GM19239 (cell line): Measurements from ENCODE around the gene ANKRD10.
"Not testable (repeated sequence)": the region's sequence is repeated elsewhere in the genome, so short reads cannot be mapped to it uniquely, and the experiment has no call there.

Experiments used
- DNase-seq: peaks from one replicate; pipeline ENCODE4 v3.0.0; 2011; ENCODE audit warnings: low spot score; ENCODE audit not compliant: insufficient read length
- FAIRE-seq: peaks from 2 replicates; lab custom pipeline; 2011; peaks lifted over from hg19 to GRCh38; lab: Jason Lieb, UNC

Gene ANKRD10

DNA sequence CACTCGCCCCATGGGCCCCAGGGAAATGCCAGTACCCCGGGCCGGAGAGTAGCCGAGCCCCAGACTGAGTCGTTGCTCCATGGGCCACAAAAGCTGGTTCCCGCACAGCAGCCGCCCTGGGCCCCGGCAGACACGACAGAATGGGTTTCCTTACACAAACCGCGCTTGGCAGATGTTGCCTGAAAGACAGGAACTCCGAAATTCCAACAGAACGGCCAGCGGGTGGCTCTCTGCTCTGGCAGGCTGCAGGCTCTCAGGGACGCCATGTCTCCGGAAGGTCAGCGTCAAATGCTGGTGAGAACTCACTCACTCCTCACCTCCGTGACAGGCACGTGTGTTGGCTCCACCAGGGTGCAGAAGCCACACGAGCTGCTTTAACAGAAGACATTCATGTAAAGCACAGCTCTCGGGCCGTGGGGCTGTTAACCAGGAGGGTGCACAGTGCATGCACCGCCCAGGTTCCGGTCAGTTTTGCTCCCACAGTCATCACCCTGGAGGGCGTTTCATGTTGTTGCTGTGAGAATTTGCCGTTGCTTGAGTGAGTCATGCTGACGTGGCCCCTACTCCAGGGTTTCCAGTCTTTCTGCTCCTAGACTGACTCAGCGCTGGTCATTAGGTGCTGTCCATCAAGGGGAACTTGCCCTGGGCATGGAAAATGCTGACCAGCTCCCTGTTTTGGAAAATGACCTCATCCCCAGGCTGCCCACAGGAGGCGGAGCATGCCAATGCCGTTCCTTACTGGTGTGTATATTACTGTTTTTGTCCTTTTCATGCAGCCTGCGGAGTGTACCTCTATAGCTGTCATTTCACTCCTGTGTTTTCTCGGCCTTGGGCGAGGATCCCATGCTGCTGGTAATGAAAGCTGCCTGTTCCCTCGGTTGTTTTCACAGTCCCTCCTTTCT, 44.8 kb downstream of the ANKRD10 start:
- FAIRE-seq (no peak), DNase-seq (no peak)

DNA sequence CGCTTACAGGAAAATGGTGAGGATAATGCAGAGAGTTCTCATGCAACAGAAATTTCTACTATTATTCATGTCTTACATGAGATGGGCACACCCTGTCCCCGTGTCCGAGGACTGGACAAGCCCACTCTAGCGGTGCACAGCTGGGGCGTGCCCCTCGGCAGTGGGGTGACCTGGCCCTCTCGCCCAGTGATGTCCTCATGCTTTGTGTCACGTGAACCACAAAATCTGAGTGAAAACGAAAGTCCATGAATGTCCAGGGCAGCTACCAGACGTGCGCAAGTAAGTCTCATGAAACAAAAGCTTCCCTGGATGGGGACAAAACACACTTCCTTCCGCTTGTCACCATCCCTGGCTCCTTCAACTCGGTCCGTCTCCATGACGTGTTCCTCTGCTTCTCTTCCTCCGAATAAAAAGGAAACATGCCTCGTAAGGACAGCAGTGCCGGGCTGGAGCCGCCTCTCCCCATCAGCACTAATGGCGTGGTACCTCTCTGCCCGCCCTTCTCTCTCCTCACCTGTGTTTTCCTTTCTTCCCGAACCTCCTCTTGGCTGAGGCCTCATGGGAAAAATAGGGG, 45.6 kb downstream of the ANKRD10 start:
- FAIRE-seq = no peak
- DNase-seq = no peak

DNA sequence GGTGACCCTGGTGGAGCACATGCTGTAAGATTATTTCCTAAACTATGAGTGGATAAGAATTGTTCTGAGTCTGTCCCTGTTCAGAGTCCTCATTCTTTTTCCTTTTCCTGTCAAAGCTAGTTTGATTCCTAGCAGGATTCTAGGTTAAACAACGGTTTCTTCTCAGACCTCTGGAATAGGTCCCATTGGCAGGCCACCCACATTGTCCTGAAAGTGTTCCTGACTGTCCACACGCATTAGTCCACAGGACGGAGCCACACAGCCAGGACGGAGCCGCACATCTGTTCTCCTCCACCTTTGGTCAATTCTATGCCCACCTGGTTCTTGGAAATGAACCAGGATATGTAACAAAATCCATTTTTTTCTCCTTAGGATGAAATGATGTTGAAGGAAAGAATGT, 46.1 kb downstream of the ANKRD10 start:
- DNase-seq (no peak), FAIRE-seq (no peak)

DNA sequence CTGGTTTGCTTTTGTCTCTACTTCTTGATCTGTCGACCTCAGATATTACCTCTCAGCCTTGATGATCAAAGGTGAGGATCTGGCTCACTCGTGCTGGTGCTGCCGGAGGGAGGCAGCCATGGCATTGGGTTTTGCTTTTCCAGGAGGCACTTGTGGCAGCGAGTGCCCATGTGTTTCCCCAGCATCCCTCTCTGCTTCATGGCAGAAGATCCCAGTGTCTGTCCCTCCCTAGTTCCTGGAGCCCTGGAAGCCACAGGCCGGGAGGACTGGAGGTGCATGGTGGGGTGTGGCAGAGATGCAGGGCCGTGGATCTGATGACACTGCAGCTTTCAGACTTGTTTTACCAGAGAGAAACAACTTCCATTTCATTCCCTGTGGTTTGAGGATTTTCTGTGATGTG, 47.5 kb downstream of the ANKRD10 start:
- DNase-seq (no peak), FAIRE-seq (no peak)

DNA sequence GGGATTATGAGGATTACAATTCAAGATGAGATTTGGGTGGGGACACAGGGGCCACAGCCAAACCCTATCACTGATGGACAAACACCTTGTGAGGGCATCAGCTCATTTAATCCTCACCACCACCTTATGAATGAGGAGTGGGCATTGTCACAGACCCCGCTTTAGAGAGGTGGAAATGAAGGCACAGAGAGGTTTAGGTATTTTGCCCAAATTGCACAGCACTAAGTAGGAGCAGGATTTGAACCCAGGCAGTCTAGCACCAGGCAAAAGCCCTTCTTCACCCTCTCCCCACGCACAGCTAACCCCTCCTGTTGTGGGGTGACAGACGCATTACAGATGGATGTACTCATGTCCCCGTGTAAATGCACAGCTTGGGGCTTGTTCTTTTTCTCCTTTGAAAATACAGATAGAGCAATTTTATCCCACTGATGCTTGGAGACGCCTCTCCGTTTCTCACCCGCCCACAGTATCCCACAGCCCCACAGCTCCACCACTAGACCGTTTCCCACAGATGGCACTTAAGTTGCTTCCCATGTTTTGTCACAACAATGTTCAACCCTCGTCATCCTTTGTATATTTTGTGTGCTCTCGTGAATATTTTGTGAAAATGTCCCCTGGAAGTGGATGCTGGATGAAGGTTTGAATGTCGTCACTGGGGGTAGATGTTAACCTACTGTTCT, 48.2 kb downstream of the ANKRD10 start:
- no peak for FAIRE-seq
- DNase-seq = no peak

DNA sequence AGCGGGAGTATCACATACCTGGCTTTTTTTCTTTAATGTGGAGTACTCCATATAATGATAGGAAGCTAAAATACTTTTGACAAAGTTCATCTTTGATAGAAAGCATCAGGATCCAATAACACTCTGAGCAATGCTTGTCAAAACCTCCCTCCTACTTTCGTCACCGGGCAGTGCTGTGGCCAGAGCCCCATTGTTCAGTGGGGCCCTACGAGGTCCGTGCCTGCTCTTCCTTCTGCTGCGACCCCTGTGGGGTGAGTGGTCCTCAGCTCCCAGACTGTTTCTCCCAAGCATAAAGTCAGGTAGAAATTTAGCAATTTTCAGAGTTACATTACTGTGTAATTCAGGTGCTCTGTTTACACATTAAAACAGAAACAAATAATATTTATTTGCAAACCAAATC, 51.2 kb downstream of the ANKRD10 start:
- FAIRE-seq (no peak), DNase-seq (no peak)

DNA sequence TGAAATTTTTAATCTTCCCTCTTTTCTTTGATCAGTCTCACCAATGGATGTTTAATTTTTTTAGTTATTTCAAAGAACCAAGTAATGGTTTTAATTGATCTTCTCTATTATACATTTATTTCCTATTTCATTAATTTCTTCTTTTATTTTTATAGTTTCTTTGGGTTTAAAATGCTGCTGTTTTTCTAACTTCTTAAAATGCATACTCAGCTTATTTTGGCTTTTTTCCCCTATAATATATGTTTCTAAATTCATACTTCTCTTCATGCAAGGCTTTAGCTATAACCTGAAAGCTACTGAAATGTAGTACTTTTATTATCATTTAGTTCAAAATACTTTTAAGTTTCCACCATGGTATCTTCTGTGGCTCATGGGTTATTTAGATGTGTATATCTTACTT, 53.9 kb downstream of the ANKRD10 start:
- no peak for FAIRE-seq

DNA sequence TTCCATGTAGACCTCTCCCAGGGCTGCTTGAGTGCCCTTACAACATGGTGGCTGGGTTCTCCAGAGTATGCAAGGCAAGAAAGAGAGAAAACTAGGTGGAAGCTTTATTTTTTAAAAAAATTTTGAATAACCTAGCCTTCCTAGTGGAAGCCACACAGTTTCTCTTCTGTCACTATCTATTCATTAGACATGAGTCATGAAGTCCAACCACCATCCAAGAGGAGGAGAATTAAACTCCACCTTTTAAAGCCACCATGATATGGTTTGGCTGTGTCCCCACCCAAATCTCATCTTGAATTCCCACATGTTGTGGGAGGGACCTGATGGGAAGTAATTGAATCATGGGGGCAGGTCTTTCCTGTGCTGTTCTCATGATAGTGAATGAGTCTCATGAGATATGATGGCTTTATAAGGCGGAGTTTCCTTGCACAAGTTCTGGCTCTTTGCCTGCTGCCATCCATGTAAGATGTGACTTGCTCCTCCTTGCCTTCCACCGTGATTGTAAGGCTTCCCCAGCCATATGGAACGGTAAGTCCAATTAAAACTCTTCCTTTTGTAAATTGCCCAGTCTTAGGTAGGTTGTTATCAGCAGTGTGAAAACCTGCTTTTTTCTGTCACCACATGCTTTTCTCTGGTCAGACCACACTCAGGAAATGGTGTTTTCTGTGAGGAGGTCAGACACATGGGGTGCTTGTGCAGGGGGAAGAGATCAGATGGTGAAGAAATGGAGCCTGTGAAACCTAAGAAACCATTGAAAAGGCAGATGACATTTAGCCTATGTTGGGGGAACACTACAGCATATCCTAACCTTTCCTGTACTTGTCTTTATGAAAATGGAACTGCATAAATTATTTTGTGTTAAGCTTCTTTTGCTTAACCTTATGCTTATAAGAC, 57.7 kb downstream of the ANKRD10 start:
- no peak for DNase-seq
- no peak for FAIRE-seq

More for the DNA sequence above, 53.9 kb downstream of the ANKRD10 start:
- no peak for DNase-seq

DNA sequence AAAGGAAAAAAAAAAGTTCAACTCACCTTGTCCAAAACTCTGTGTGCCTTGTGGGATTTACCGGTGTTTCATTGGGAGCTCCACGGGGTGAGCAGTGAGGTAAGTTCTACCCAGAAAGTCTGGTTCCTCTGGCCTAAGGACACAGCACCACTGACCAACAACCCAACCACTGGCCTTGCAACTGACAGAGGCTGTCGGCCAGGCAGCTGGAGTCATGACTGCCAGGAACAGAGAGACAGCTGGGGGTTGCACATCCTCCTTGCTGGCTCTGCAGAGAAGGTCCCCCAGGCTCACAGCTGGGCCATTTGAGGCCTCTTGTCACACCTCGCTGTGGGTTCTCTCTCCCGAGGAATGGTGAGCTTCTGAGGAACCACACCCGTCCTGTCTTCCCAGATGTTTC, 59.5 kb downstream of the ANKRD10 start:
- DNase-seq = no peak
- FAIRE-seq = no peak

DNA sequence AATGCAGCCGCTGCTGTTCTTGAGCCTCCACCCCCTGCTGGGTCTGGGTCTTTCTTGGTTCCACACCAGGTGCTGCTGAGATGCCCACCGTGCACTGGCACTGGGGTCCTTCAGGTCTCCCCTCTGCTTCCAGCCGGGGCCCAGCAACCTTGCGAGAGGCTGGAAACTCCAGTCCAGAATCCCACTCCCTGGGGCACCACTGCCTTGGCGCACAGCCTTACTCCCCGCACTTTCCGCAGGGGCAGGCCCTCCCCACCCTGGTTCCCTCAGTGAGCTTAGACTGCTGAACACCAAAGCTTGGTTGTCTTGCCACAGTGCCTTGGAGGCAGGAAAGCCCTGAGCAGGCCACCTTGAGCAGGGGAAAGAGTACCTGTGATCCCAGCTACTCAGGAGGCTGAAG, 60.0 kb downstream of the ANKRD10 start:
- DNase-seq (no peak), FAIRE-seq (no peak)

DNA sequence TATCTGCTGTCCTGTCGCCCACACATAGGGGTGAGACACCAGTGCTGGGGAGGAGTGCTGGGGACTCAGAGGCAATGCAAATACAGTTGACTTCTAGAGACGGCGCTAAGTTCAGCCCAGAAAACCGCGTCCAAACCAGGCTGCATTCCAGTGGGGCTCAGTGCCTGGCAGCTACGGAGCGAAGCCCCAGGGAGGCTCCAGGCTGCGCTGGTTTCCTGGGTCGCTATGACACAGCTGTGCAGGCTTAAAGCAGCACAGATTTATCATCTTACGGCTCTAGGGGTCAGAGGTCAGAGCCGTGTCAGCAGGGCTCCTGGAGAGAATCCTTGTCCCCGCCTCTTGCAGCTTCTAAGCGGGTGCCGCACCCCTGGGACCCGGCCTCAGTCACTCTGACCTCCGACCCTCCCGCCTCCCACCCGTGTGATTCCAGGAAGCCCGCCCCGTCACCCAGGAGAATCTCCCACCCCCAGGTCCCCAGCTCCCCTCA, 61.6 kb downstream of the ANKRD10 start:
- no peak for DNase-seq
- no peak for FAIRE-seq

DNA sequence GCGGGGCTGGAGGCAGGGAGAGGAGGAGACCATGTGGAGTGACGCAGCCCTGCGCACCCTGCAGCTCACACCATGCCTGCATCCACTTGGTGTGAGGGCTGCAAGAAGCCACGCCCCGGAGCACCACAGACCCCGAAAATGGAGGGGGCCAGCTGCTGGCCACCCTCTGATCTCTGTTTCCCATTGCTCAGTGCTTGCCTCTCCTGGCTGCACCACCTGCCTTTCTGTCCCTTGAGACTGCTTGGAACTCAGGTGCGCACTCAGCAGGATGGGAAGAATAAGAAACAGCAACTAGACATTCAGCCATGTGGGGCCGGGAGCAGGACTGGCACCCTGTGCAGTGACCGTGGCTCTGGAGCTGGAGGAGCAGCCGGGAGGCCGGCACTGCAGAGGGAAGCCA, 64.0 kb downstream of the ANKRD10 start:
- no peak for DNase-seq
- no peak for FAIRE-seq

DNA sequence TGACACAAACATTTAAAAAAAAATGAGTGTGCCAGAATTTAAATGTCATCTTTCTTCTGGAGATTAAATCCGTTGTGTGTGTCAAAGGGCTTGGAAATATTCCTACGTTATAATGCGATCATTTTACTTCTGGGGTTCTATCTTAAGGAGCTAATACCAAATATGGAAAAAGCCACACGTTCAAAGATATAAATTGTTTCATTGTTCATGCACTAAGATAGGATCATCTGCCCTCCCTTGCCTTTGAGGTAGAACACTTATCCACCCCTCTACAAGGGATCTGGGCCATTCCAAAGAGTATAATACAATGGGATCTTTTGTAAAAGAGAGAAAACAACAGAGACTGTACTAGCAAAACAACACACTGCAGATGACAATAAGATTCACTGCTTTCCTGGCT, 64.9 kb downstream of the ANKRD10 start:
- no peak for FAIRE-seq
- no peak for DNase-seq

DNA sequence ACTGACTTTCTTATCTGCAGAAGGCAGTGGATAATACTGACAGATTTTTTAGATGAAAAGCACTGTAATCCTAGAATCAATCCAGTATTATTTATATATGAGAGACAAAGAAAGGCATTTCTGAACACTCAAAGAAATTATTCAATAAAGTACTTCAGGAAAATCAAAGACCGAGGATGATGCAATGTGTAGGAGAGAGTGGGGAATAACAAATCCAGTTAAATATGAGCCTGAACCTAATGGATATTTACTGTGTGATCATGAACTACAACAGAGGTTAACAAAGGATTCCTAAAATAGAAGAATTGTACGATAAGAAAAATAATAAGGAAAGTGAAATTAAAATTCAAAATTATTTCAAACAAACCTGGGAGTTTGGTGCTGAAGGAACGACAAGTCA, 69.3 kb downstream of the ANKRD10 start:
- FAIRE-seq (no peak), DNase-seq (no peak)

DNA sequence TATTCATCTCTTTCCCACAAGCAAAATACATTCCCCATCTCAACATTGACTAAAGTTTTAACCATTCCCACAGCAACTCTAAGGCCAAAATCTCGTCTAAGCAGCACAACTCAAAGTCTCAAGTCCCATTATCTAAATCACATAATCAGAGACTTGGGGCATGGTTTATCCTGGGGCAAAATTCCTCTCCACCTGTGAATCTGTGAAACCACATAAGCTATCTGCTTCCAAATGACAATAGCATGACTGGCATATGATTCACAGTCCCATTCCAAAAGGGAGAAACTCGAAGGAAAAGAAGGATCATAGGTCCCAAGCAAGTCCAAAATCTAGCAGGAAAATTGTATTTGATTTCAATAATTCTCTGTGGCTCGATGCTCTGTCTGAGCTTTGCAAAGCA, 73.0 kb downstream of the ANKRD10 start:
- FAIRE-seq (no peak), DNase-seq (no peak)

DNA sequence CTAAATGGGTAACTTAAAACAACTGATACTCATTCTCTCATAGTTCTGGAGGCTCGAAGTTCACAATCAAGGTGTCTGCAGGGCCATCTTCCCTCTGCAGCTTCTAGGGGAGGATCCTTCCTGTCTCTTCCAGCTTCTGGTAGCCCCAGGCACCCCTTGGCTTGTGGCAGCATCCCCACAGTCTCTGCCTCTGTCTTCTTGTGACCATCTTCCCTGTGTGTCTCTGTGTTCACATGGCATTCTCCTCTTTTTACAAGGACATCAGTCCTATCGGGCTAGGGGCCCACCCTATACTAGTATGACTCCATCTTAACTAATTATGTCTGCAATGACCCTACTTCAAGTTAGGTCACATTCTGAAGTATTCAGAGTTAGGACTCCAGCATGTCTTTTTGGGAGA, 73.5 kb downstream of the ANKRD10 start:
- no peak for FAIRE-seq

DNA sequence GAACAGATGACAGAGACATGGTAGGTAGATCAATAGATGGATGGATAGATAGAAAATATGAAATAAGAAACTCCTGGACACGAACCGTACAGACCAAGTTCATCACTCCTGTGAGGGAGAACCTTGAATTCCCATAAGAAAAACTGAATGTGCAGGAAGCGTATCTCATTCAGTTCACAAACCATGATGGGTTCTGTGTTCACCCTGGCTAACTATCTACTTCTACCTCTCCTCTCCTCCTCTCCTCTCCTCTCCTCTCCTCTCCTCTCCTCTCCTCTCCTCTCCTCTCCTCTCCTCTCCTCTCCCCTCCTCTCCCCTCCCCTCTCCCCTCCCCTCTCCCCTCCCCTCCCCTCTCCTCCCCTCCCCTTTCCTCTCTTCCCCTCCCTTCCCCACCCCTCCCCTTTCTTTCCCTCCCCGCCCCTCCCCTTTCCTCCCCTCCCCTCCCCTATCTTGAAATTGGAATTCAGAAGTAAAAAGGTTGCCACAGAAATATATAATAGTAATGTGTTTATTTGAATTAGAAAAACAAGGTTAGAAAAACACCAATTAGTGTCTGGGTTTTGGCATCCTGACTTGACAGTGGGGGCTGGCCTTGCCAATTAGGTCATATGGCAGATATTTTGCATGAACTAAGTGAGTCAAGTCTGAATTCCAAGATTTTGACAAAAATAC, 75.9 kb downstream of the ANKRD10 start:
- FAIRE-seq = no peak

More for the DNA sequence above, 73.5 kb downstream of the ANKRD10 start:
- DNase-seq = no peak

DNA sequence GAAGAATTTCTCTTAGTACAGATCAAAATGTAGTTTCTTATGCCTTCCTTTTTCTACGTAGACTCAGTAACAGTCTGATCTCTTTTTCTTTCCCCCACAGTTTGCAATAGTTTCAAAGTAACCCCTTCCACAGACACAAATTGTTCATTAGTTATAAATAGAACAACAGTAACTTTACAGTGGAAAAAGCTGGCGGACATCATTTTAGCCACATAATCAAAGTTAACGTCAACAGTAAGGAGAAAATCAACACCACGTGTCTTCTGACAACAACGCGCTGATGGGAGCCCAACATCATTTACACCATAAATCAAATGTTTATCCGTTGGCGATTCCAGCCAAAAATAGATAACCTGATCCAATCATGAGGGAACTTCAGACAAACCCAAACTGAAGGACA, 76.8 kb downstream of the ANKRD10 start:
- FAIRE-seq (no peak), DNase-seq (no peak)

More for the DNA sequence above, 75.9 kb downstream of the ANKRD10 start:
- no peak for DNase-seq

DNA sequence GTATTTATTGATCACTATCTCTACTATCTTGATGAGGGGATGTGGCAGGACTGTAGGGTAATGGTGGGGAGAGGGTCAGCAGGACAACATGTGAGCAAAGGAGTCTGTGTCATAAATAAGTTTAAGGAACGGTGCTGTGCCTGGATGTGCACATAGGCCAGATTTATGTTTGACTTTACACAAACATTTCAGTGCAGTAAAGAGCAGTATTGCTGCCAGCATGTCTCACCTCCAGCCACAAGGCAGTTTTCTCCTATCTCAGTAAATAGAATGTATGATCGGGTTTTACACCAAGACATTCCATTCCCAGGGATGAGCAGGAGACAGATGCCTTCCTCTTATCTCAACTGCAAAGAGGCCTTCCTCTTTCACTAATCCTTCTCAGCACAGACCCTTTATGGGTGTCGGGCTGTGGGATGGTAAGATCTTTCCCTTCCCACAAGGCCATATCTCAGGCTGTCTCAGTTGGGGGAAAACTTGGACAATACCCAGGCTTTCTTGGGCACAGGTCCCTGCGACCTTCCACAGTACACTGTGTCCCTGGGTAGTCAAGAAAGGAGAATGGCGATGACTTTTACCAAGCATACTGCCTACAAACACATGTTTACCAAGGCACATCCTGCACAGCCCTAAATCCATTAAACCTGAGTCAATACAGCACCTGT, 77.3 kb downstream of the ANKRD10 start:
- FAIRE-seq, DNase-seq: not testable (repeated sequence)
